Kidney (tissue), 14 donors: Measurements from ENCODE around the gene SPDYE6. TPM values are rescaled to one million over a fixed set of nuclear protein-coding genes. Genes with fewer than 3 reads are reported as not detected.
"Not testable (repeated sequence)": the region's sequence is repeated elsewhere in the genome, so short reads cannot be mapped to it uniquely, and the experiment has no call there.

Experiments used
- DNase-seq, 5 donors: peaks; one replicate each; pipeline ENCODE4 v3.0.0-alpha.2; 2013 to 2020
- FAIRE-seq: peaks from 2 replicates; lab custom pipeline; 2012; peaks lifted over from hg19 to GRCh38; lab: Jason Lieb, UNC
- H3K27ac ChIP-seq, 2 donors: one replicate each; pipeline ENCODE4 v1.7.0; 2013; ENCODE audit warnings: low read depth in 2 of 2, low read length in 2 of 2, inconsistent platforms in 1 of 2
- H3K27me3 ChIP-seq: one replicate; pipeline ENCODE4 v1.7.1; 2013; ENCODE audit warnings: low read length, inconsistent platforms; ENCODE audit not compliant: control insufficient read depth, insufficient read depth
- H3K36me3 ChIP-seq, 3 donors: one replicate each; pipeline versions ENCODE4 v1.7.0 to v1.7.1; 2013; ENCODE audit warnings: low read length in 3 of 3, control low read depth in 1 of 3, inconsistent platforms in 1 of 3; ENCODE audit not compliant: insufficient read depth in 3 of 3, control insufficient read depth in 2 of 3
- H3K4me1 ChIP-seq, 3 donors: one replicate each; pipeline versions ENCODE4 v1.7.0 to v1.7.1; 2013; ENCODE audit warnings: low read length in 3 of 3, inconsistent platforms in 1 of 3, low read depth in 1 of 3; ENCODE audit not compliant: control insufficient read depth in 2 of 3, insufficient read depth in 2 of 3
- H3K4me3 ChIP-seq, 3 donors: one replicate each; pipeline versions ENCODE4 v1.7.0 to v1.8.1; 2013; ENCODE audit warnings: low read length in 3 of 3, control low read depth in 1 of 3, inconsistent platforms in 1 of 3
- H3K9ac ChIP-seq, 3 donors: one replicate each; pipeline versions ENCODE4 v1.7.0 to v1.7.1; 2013; ENCODE audit warnings: low read length in 3 of 3, control low read depth in 1 of 3, inconsistent platforms in 1 of 3
- H3K9me3 ChIP-seq, 3 donors: one replicate each; pipeline versions ENCODE4 v1.7.0 to v1.7.1; 2013; ENCODE audit warnings: low read length in 3 of 3, control low read depth in 1 of 3, inconsistent platforms in 1 of 3; ENCODE audit not compliant: control insufficient read depth in 2 of 3, insufficient read depth in 1 of 3
- intact Hi-C: fragments of 100-400 bp; cut with DNase I; formaldehyde crosslinking; loops from one replicate; pipeline ENCODE4 v1.11.1; 2022
- polyA plus RNA-seq: library from polyadenylated mRNA; stranded (reverse); fragments of 350-450 nt; fragmentation: Illumina TruSeq; extraction: RNeasy Lipid Tissue Mini Kit (QIAGEN cat#74804); gene quantifications from one replicate; pipeline ENCODE4 v1.2.3, GENCODE V29; 2014; ENCODE audit warnings: low read depth, low replicate concordance; ENCODE audit not compliant: insufficient read depth
- total RNA-seq: library from RNA; stranded (reverse); fragmentation: NEBNext Ultra II Directional; extraction: Animal tissue kit (Norgen Biotek cat#: 25700); gene quantifications from one replicate; pipeline ENCODE4 v1.2.1, GENCODE V29; 2021
- TF ChIP-seq, protein P1 (sequence below): IDR thresholded peaks from 3 replicates; pipeline ENCODE4 v1.5.1; 2012; ENCODE audit warnings: mild to moderate bottlenecking, moderate library complexity, borderline replicate concordance; ENCODE audit not compliant: insufficient read depth; ENCODE audit errors: extremely low read depth
- donor health status: control.
- donor health status: control.
- donor health status: control.
- donor health status: control.
- donor health status: control.
- donor health status: DM: yes; HTN: yes; CAD: no.
- donor health status: Normal renal cell carcinoma (clear cell type).

Gene SPDYE6
- total and polyA plus RNA-seq, 2 donors from 2014 or later: not detected

DNA sequence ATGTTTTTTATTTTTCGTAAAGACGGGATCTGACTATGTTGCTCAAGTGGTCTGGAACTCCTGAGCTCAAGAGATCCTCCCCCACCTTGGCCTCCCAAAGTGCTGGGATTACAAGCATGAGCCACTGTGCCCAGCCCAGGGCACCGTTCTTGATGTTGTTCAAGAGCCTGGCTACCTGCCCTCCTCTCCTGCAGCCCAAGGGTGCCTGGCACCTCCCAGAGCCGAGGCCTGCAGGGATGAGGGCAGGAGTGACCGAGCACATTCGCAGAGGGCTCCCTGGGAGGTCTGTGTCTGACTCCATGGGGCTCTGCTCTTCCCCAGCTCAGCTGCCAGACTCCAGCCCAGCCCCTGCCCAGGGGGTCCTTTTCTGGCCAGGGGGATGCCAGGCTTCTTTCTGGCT, 54.2 kb downstream of the SPDYE6 start:
- Histone ChIP-seq H3K4me3 (no peak overlapping the region), H3K36me3 (no peaks in the 10 kb centered on the region), H3K9me3 (no peaks in the 10 kb centered on the region), H3K27me3 (peaks cover 2% of the 10 kb centered on the region), H3K27ac (no peak overlapping the region), H3K9ac (no peak overlapping the region), H3K4me1 (peaks cover 0 to 6% (median 5%) of the 10 kb centered on the region in 3 donors)
- TF ChIP-seq, protein P1, sequence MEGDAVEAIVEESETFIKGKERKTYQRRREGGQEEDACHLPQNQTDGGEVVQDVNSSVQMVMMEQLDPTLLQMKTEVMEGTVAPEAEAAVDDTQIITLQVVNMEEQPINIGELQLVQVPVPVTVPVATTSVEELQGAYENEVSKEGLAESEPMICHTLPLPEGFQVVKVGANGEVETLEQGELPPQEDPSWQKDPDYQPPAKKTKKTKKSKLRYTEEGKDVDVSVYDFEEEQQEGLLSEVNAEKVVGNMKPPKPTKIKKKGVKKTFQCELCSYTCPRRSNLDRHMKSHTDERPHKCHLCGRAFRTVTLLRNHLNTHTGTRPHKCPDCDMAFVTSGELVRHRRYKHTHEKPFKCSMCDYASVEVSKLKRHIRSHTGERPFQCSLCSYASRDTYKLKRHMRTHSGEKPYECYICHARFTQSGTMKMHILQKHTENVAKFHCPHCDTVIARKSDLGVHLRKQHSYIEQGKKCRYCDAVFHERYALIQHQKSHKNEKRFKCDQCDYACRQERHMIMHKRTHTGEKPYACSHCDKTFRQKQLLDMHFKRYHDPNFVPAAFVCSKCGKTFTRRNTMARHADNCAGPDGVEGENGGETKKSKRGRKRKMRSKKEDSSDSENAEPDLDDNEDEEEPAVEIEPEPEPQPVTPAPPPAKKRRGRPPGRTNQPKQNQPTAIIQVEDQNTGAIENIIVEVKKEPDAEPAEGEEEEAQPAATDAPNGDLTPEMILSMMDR: no peak
- intact Hi-C loops: no loop called here
- peak in 1 of 5 donors; percentile 23 for DNase-seq
- no peak for FAIRE-seq

DNA sequence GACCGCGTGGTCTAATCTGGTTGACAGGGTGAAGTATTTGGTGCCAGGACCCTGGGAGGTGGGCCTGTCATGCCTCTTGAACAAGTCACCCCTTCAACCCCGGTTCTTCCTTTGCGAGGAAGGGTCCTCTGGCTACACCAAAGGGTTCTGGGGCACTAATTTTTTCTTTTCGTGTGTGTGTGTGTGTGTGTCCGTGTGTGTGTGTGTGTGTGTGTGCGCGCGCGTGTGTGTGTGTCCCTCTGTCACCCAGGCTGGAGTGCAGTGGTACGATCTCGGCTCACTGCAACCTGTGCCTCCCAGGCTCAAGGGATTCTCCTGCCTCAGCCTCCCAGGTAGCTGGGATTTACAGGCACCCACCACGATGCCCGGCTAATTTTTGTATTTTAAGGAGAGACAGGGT, 54.9 kb downstream of the SPDYE6 start:
- H3K9me3 ChIP-seq, H3K27me3 ChIP-seq, H3K4me3 ChIP-seq, DNase-seq, H3K27ac ChIP-seq, H3K9ac ChIP-seq, H3K4me1 ChIP-seq, FAIRE-seq, intact Hi-C loops, H3K36me3 ChIP-seq: not testable (repeated sequence)

DNA sequence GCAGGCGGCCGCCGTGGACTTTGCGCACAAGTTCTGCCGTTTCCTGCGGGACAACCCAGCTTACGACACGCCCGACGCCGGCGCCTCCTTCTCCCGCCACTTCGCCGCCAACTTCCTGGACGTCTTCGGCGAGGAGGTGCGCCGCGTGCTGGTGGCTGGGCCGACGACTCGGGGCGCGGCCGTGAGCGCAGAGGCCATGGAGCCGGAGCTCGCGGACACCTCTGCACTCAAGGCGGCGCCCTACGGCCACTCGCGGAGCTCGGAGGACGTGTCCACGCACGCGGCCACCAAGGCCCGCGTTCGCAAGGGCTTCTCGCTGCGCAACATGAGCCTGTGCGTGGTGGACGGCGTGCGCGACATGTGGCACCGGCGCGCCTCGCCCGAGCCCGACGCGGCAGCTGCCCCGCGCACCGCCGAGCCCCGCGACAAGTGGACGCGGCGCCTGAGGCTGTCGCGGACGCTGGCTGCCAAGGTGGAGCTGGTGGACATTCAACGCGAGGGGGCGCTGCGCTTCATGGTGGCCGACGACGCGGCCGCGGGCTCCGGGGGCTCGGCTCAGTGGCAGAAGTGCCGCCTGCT, 55.5 kb downstream of the SPDYE6 start:
- Histone ChIP-seq H3K27me3 (peaks cover 2% of the 10 kb centered on the region), H3K36me3 (no peaks in the 10 kb centered on the region), H3K9me3 (no peaks in the 10 kb centered on the region), H3K4me3 (no peak overlapping the region), H3K9ac (no peak overlapping the region), H3K27ac (no peak overlapping the region), H3K4me1 (peaks cover 0 to 2% (median 0%) of the 10 kb centered on the region in 3 donors)
- DNase-seq (peak in 4 of 5 donors; percentile 64 to 75 (median 70)), FAIRE-seq (no peak)
- intact Hi-C loops: no loop called here
- TF ChIP-seq, protein P1: peak; percentile 26

DNA sequence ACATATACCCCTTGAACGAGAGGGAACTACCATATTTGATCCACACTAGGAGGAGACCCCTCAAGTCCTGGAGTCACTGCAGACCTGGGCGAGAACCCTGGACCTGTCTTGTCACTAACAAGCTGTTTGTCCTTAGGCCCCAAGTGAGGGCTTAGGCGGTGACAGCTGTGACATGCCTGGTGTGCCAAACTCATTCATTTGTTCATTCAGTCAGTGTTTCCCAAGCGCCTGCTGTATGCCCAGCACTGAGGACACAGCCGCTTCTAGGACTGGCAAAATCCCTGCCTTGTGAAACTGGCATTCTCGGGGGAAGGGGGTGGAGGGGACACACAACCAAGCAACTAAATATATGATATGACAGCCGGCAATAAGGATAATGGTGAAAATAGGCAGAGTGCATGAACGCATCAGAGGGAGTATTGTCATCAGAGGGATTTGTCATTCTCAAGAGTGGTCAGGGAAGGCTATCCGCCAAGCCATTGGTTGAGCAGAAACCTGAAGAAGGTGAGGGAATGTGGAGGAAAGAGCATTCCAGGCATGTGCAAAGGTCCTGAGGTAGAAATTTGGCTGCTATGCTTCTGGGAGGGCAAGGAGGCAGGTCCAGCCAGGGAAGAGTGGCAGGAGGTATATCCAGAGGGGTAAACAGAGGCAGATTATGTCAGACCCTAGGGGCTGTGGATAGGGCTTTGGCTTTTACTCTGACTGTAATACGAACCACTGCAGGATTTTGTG, 58.6 kb downstream of the SPDYE6 start:
- Histone ChIP-seq H3K9me3 (no peaks in the 10 kb centered on the region), H3K4me1 (no peaks in the 10 kb centered on the region), H3K36me3 (no peaks in the 10 kb centered on the region), H3K27ac (no peak overlapping the region), H3K9ac (no peak overlapping the region), H3K4me3 (no peak overlapping the region), H3K27me3 (peaks cover 2% of the 10 kb centered on the region)
- TF ChIP-seq, protein P1: no peak
- FAIRE-seq (no peak), DNase-seq (peak in 1 of 5 donors; percentile 24)
- intact Hi-C loops: no loop called here
